GM18505 (cell line): Measurements from ENCODE around the gene OASL.

Source experiments
- ATAC-seq: cut with Tn5 transposase; IDR thresholded peaks from one replicate; pipeline ENCODE4 v1.9.1; 2021; ENCODE audit not compliant: unreplicated experiment
- POLR2A ChIP-seq: IDR thresholded peaks from 4 replicates; pipeline ENCODE4 v1.6.1; 2011; ENCODE audit warnings: borderline replicate concordance; ENCODE audit not compliant: insufficient read depth, insufficient read length; ENCODE audit errors: extremely low read depth

The OASL gene

DNA sequence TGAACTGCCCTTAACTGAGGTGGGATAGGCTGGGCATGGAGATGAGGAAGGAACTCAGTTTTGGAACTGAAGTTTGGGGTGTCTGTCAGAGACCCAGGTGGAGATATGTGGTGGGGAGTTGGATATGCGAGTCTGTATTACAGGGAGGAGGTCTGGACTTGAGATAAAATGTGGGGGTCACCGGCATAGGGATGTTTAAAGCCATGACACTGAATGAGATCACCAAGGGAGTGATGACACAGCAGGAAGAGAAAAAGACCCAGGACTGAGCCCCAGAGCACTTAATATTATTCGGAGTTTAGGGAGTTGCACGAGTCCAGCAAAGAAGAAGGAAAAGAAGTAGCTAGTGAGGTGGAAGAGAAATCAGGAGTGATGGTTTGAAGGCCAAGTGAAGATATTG, 4.0 kb upstream of the OASL start:
- no peak for TF ChIP-seq POLR2A
- no peak for ATAC-seq

- TF ChIP-seq POLR2A = no peak
- ATAC-seq = no peak
These were observed 2.2 kb downstream of the OASL start for GRCh38 chr12:121036810-121037326.

- no peak for TF ChIP-seq POLR2A
- ATAC-seq = no peak
These were observed 4.3 kb downstream of the OASL start for GRCh38 chr12:121034616-121035305.

DNA sequence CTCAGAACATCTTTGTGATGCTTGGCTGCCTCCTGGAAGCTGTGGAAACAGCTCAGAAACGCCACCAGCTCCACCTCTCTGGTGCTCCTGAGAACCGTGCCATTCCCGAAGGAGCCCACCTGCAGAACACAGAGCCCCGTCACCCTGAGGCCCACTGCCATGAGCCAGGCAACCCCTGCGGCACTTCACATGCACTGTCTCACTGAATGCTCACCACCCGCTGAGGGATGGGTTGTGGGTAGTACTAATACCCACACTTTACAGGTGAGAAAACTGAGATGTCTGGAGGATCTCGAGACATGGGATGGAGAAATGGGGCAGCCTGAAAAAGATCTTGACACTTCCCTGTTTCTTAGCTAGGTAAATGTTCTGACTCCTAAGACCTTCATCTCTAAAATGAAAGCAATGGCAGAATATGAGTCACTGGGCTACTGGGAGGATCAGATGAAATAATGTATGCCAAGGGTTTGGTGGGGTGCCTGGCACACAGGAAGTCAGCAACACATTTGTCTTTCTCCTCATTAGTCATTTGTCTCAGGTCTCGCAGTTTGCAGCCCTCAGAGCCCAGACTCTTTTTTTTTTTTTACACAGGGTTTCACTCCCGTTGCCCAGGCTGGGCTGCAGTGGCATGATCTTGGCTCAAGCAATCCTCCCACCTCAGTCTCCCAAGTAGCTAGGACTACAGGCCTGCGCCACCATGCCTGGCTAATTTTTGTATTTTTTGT, 5.3 kb downstream of the OASL start:
- TF ChIP-seq POLR2A = no peak
- no peak for ATAC-seq

DNA sequence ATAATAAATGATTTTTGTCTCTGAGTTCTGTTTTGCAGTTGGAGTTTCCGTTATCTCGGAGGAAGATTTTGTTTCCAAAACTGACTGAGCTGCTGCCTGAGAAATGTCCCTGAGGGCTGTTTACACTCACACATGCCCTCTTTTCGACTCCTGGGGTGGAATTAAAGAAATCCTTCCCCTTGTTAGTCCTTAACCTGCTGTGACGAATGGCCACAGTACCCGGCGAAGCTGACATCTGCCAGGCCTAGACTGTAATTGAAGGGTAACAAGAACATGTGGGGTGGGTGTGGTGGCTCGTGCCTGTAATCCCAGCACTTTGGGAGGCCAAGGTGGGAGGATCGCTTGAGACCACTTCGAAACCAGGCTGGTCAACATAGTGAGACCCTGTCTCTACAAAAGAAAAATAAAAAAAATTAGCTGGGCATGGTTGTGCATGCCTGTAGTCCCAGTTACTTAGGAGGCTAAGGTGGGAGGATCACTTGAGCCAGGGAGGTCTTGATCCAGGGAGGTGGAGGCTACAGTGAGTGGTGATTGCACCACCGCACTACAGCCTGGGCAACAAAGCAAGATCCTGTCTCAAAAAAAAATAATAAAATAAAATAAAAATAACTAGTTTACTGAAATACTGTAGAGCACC, 8.4 kb downstream of the OASL start:
- ATAC-seq = no peak
- no peak for TF ChIP-seq POLR2A

DNA sequence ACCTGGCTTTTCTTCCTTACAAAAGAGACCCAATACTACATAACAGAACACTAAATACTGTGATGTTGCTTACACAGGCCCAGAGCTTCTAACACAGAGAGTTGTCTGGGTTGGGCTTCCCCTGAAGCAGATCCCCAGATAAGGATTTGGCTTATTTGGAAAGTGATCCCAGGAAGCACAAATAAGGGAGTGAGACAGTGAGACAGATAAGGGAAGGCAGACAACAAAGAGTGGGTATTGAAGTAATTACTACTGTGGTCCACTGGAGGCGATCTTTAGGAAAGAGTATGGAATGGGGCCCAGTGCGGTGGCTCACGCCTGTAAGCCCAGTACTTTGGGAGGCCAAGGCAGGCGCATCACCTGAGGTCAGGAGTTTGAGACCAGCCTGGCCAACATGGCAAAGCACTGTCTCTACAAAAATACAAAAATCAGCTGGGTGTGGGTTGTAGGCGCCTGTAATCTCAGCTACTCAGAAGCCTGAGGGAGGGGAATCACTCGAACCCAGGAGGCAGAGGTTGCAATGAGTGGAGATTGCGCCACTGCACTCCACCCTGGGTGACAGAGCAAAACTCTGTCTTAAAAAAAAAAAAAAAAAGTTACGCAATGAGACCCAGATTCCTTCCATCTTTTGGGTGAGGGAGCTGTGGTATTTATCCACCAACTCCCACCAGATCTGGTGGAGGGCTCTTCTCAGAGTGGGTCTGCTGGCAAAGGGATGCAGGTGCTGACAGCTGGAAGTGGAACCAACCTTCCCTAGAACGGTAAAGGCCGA, 12.6 kb downstream of the OASL start:
- TF ChIP-seq POLR2A = no peak
- ATAC-seq = no peak

DNA sequence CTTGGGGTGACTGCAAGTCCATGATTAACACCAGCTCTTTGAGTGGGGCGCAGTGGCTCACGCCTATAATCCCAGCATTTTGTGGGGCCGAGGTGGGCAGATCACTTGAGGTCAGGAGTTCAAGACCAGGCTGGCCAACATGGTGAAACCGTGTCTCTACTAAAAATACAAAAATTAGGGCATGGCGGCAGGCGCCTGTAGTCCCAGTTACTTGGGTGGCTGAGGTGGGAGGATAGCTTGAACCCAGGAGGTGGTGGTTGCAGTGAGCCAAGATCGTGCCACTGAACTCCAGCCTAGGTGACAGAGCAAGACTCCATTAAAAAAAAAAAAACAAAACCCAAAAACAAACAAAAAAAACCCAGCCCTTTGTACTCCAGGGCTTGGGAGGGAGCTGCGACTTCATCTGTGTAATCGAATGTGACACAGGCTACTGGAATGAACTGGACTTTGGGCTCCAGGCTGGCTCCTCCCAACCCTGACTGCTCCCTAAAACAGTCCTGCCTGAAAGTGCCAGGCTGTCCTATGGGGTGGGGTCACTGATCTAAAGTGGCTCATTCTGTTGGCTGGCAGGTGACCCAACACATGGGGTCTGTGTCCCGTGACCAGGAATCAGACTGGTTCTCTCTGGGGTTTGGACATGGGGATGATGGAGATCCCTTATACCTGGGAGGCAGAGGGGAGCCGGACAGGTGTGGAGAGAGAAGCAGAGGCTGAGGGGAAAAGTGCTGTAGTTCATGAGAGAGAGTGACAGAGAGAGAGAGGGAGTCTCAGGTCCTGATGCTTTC, 13.4 kb downstream of the OASL start:
- ATAC-seq = no peak
- no peak for TF ChIP-seq POLR2A

GRCh38 chr12:121023799-121024198, 15.2 kb downstream of the OASL start:
- no peak for ATAC-seq

GRCh38 chr12:121022713-121023112, 16.3 kb downstream of the OASL start:
- ATAC-seq = no peak
- TF ChIP-seq POLR2A = no peak

More at GRCh38 chr12:121023799-121024198, 15.2 kb downstream of the OASL start:
- no peak for TF ChIP-seq POLR2A

- ATAC-seq = no peak
- TF ChIP-seq POLR2A = no peak
These were observed 17.3 kb downstream of the OASL start for GRCh38 chr12:121021754-121022153.

DNA sequence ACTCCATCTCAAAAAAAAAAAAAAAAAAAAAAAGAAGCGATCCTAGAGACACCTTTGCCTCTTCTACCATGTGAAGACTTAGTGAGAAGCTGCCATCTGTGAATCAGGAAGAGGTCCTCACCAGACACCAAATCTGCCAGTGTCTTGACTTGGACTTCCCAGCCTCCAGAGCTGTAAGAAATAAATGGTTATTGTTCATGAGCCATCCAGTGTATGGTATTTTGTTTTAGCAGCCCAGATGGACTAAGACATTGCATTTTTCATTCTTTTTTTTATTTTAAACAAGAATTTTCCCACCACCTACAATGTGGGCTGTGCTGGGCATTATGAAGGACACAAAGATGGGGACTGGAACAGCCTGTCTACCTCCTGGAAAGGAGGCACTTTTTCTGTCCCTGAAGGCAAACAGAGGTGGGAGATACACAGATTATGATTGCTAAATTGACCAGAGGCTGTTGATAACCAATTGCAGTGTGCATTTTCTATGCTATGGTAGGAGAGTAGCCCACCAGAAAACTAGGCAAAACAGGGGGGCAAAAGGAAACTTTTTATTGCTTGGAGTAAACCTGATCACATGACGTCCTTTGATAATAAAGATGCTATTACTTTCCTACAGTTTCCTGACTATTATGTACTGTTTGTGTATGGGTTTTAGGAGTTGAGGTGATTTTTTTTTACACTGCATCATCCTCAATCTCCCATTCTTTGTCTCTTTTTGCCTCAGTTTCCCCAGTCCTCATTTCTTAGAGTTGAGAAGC, 20.0 kb downstream of the OASL start:
- TF ChIP-seq POLR2A = no peak
- ATAC-seq = no peak
